Fibroblast of lung (primary cell): ENCODE results near the gene MAPK9.

Experiments
- EZH2 ChIP-seq: IDR thresholded peaks from 2 replicates; pipeline ENCODE4 v1.5.1; 2012; ENCODE audit warnings: low read length, control low read depth, mild to moderate bottlenecking; ENCODE audit errors: missing control alignments
- TF ChIP-seq, protein P1 (sequence below), 2 donors: IDR thresholded peaks in 1 of 2; conservative IDR thresholded peaks in 1 of 2; 1 replicate in 1 of 2; 2 replicates in 1 of 2; pipeline ENCODE4 v1.5.1; 2011 to 2012; ENCODE audit warnings: low read length in 2 of 2, control low read depth in 1 of 2, inconsistent platforms in 1 of 2, low read depth in 1 of 2, mild to moderate bottlenecking in 1 of 2

DNA sequence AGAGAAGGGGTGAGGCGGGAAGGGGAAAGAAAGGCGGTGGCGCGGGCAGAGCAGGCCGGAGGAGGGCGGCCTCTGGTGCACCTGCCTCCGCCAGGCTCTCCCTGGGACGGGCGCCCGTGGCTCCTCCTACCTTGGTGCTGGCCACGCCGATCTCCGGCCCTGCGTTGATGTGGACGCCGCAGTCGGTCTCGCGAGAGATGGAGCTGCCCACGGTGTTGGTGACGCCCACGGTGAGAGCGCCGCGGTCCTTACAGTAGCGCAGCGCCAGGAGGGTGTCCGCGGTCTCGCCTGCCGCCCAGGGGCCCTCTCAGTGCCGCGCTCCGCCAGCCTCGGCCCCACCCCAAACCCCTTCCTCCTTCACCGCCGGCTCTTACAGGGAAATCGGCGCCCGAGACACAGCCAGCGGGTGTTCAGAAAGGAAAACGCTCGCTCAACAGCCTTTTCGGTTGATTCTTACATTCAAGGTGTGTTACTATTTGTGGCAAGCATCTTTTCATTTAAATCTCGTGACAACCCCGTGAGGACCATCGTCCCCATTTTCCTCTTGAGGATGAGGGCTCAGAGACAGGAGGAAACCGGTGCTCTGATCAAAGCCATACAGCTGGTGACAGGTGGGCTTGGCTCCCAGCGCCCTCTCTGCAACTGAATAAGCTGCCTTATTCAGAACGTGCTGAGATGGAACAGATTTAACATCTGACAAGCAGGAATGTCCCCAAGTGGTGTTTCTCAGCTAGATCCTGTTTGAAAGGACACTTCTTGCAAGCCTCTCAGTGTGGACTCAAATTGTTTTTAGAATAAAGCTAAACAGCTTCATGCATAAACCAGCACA is 22.0 kb upstream of the MAPK9 start:
- TF ChIP-seq, protein P1, sequence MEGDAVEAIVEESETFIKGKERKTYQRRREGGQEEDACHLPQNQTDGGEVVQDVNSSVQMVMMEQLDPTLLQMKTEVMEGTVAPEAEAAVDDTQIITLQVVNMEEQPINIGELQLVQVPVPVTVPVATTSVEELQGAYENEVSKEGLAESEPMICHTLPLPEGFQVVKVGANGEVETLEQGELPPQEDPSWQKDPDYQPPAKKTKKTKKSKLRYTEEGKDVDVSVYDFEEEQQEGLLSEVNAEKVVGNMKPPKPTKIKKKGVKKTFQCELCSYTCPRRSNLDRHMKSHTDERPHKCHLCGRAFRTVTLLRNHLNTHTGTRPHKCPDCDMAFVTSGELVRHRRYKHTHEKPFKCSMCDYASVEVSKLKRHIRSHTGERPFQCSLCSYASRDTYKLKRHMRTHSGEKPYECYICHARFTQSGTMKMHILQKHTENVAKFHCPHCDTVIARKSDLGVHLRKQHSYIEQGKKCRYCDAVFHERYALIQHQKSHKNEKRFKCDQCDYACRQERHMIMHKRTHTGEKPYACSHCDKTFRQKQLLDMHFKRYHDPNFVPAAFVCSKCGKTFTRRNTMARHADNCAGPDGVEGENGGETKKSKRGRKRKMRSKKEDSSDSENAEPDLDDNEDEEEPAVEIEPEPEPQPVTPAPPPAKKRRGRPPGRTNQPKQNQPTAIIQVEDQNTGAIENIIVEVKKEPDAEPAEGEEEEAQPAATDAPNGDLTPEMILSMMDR (conservative IDR thresholded peaks at IDR 0.05 in 1 of 2, IDR thresholded peaks at IDR 0.05 in 1 of 2; ENCODE audit: low read depth in 1 of 2, low read length in 2 of 2), result no peak
- no peak for TF ChIP-seq EZH2
